GM12892 (cell line): ENCODE results near the gene ABCD4.

Experiments
- POLR2A ChIP-seq: IDR thresholded peaks from 2 replicates; pipeline ENCODE4 v1.6.1; 2011; ENCODE audit warnings: low read depth, low read length, control low read depth
- TAF1 ChIP-seq: IDR thresholded peaks from 2 replicates; pipeline ENCODE4 v1.6.1; 2011; ENCODE audit warnings: low read depth, mild to moderate bottlenecking, control low read depth, low read length, borderline replicate concordance

DNA sequence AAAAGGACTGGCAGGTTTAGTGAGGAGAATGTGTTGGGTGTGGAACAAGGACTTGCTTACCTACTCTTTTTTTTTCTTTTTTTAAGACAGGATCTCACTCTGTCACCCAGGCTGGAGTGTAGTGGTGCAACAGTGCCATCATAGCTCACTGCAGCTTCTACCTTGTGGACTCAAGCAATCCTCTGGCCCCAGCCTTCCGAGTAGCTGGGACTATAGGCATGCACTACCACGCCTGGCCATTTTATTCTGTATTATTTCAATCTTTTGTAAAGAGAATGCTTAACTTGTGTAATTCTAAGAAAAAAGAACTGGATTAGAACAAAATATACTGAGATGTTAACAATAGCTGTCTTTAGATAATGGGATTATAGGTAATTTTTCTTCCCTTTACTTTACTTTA lies 43.6 kb upstream of the ABCD4 start:
- no peak for TF ChIP-seq TAF1
- TF ChIP-seq POLR2A, result no peak
